GM12878 (cell line): ENCODE results near the gene BHLHA15. TPM values are rescaled to one million over a fixed set of nuclear protein-coding genes. Genes with fewer than 3 reads are reported as not detected.
A peak's percentile ranks its signal among the peaks of the same experiment; 100 is the strongest.

ENCODE experiments used
- ATAC-seq: fragments of 200-7000 bp; cut with Tn5 transposase; 3 replicates; pipeline ENCODE4 v1.9.1; 2020; ENCODE audit warnings: mild to moderate bottlenecking, moderate library complexity
- BruUV-seq: library from RNA; stranded (reverse); fragments of 400-500 nt; replicated peaks from 2 replicates; lab custom pipeline; 2021; lab: Mats Ljungman, UMichigan
- CTCF ChIA-PET: fragments of 300-600 bp; sonication (Branson Sonifier 250); formaldehyde crosslinking; extraction: SDS; loops from one replicate; lab custom pipeline; 2021; ENCODE audit warnings: inconsistent platforms; lab: Yijun Ruan, JAX
- POLR2A ChIA-PET: fragments of 350-600 bp; formaldehyde crosslinking; extraction: SDS; loops from one replicate; lab custom pipeline; 2021; ENCODE audit warnings: inconsistent platforms; lab: Charles Lee
- RAD21 ChIA-PET: fragments of 300-600 bp; sonication (Branson Sonifier 250); formaldehyde crosslinking; loops from one replicate; lab custom pipeline; 2023; ENCODE audit warnings: antibody characterized with exemption; ENCODE audit not compliant: unreplicated experiment; lab: Charles Lee
- SMC1A ChIA-PET: fragments of 300-600 bp; sonication (Branson Sonifier 250); formaldehyde crosslinking; loops from one replicate; lab custom pipeline; 2023; ENCODE audit not compliant: unreplicated experiment, uncharacterized antibody; lab: Charles Lee
- DNase-seq: peaks from one replicate; pipeline ENCODE4 v3.0.0-alpha.2; 2011; ENCODE audit warnings: low read depth, low spot score
- FAIRE-seq: peaks from 3 replicates; lab custom pipeline; 2011; peaks lifted over from hg19 to GRCh38; lab: Jason Lieb, UNC
- H2AFZ ChIP-seq: 2 replicates; pipeline ENCODE4 v1.6.0; 2011; ENCODE audit warnings: low read depth, low read length, control low read depth; ENCODE audit not compliant: control insufficient read depth
- H3K27ac ChIP-seq: 2 replicates; pipeline ENCODE4 v1.5.1; 2011; ENCODE audit warnings: control low read depth; ENCODE audit not compliant: control insufficient read depth, insufficient read depth
- H3K27me3 ChIP-seq, 2 experiments: replicated peaks in 1 of 2; 2 replicates each; pipeline versions ENCODE4 v1.6.0 to v1.6.1; 2011; ENCODE audit warnings: low read length in 1 of 2; ENCODE audit not compliant: control insufficient read depth in 2 of 2, insufficient read depth in 2 of 2
- H3K36me3 ChIP-seq, 2 experiments: 2 replicates each; pipeline ENCODE4 v1.5.1; 2011; ENCODE audit warnings: low read length in 1 of 2; ENCODE audit not compliant: control insufficient read depth in 2 of 2, insufficient read depth in 2 of 2
- H3K4me1 ChIP-seq: 2 replicates; pipeline ENCODE4 v1.6.1; 2011; ENCODE audit warnings: mild to moderate bottlenecking, low read length, moderate library complexity, mixed read lengths; ENCODE audit not compliant: control insufficient read depth, insufficient read depth
- H3K4me2 ChIP-seq: 2 replicates; pipeline ENCODE4 v1.6.0; 2011; ENCODE audit warnings: control low read depth; ENCODE audit not compliant: control insufficient read depth, insufficient read depth
- H3K4me3 ChIP-seq: fragments of 200-600 bp; sonication (generic); 2 replicates; pipeline ENCODE4 v1.5.1; 2016
- H3K79me2 ChIP-seq: 2 replicates; pipeline ENCODE4 v1.6.0; 2011; ENCODE audit warnings: low read length; ENCODE audit not compliant: control insufficient read depth, insufficient read depth
- H3K9ac ChIP-seq: 2 replicates; pipeline ENCODE4 v1.8.0; 2011; ENCODE audit warnings: low read length, control low read depth, mixed read lengths; ENCODE audit not compliant: control insufficient read depth, insufficient read depth
- H3K9me3 ChIP-seq: replicated peaks from 3 replicates; pipeline ENCODE4 v1.5.1; 2011; ENCODE audit warnings: mild to moderate bottlenecking, low read length; ENCODE audit not compliant: control insufficient read depth, insufficient read depth
- H4K20me1 ChIP-seq: 2 replicates; pipeline ENCODE4 v1.6.0; 2011; ENCODE audit not compliant: control insufficient read depth, insufficient read depth
- CBX5 ChIP-seq: sonication (generic); IDR thresholded peaks from 2 replicates; pipeline ENCODE4 v1.6.1; 2016; ENCODE audit warnings: low read depth, moderate library complexity, mild to moderate bottlenecking, inconsistent platforms
- CHD4 ChIP-seq: fragments of 200-600 bp; sonication (generic); IDR thresholded peaks from 2 replicates; pipeline ENCODE4 v1.6.1; 2016; ENCODE audit warnings: mild to moderate bottlenecking
- CUX1 ChIP-seq: IDR thresholded peaks from 2 replicates; pipeline ENCODE4 v1.6.1; 2012; ENCODE audit warnings: improper control_type of control experiment, low read depth, low read length; ENCODE audit not compliant: insufficient replicate concordance
- NRF1 ChIP-seq: conservative IDR thresholded peaks from 2 replicates; pipeline ENCODE4 v1.6.1; 2011; ENCODE audit warnings: mild to moderate bottlenecking, low read depth, low read length, improper control_type of control experiment
- RCOR1 ChIP-seq: conservative IDR thresholded peaks from 2 replicates; pipeline ENCODE4 v1.6.1; 2012; ENCODE audit warnings: low read depth, low read length, improper control_type of control experiment
- STAT1 ChIP-seq: fragments of 450-650 bp; conservative IDR thresholded peaks from 2 replicates; pipeline ENCODE4 v1.6.1; 2014; ENCODE audit warnings: antibody characterized with exemption, mild to moderate bottlenecking
- TCF3 ChIP-seq: IDR thresholded peaks from 2 replicates; pipeline ENCODE4 v1.6.1; 2012; ENCODE audit warnings: low read depth, mild to moderate bottlenecking, low read length, borderline replicate concordance; ENCODE audit not compliant: insufficient read depth
- WGBS: methylation state at CpG from one replicate; pipeline ENCODE4 v1.1.6; 2016; ENCODE audit warnings: low lambda C conversion rate; ENCODE audit not compliant: insufficient replicate concordance, insufficient coverage; ENCODE audit errors: missing lambda C conversion rate; 5-methylcytosine and 5-hydroxymethylcytosine counted together
- in situ Hi-C: fragments of 300-500 bp; cut with MboI; formaldehyde crosslinking; loops from 9 replicates; pipeline ENCODE4 v1.14.3; 2018; ENCODE audit warnings: mixed read lengths
- intact Hi-C: fragments of 100-400 bp; cut with micrococcal nuclease; formaldehyde crosslinking; loops from one replicate; pipeline ENCODE4 v1.14.2; 2022; ENCODE audit not compliant: unreplicated experiment
- polyA plus RNA-seq, 11 experiments: library from polyadenylated mRNA; depleted of rRNA in 4 of 11; unstranded in 6 of 11; stranded (reverse) in 5 of 11; fragments of >200 nt; fragmentation: Nextera tagmentation in 4 of 11; fragmentation: Illumina TruSeq in 1 of 11; extraction: Ambion mirVana in 4 of 11; extraction: Trizol in 1 of 11; gene quantifications; 1 replicate in 1 of 11; 2 replicates in 10 of 11; pipeline versions ENCODE4 v1.2.1 to v1.2.3, GENCODE V29; 2011 to 2016; ENCODE audit warnings: inconsistent platforms in 2 of 11, missing spikeins in 2 of 11, low read depth in 1 of 11
- total RNA-seq, 4 experiments: library from RNA; depleted of rRNA in 3 of 4; stranded (reverse); fragments of >200 nt in 3 of 4; fragmentation: Illumina TruSeq in 1 of 4; extraction: Trizol in 1 of 4; gene quantifications; 2 replicates each; pipeline versions ENCODE4 v1.2.1 to v1.2.3, GENCODE V29; 2013 to 2021

BHLHA15 gene
- total and polyA plus RNA-seq, 10 of the 15 experiments (the other 5 are each of a cell fraction or from before 2014, with no cell fraction given) = 0.54 to 4.2 (median 2.5) TPM; not detected in 4

GRCh38 chr7:98229991-98230745, 18.9 kb downstream of the BHLHA15 start:
- H3K4me3 ChIP-seq = no peak overlapping the region
- in situ Hi-C loops = no loop called here
- DNase-seq (no peak), FAIRE-seq (no peak), ATAC-seq (peak; percentile 25; the same call in 1 of the 3 replicates)
- 86% methylated on average over 17 of the region's 17 CpGs for WGBS
- H3K79me2 ChIP-seq = no peaks in the 10 kb centered on the region
- CTCF ChIA-PET = interaction anchor here (0.7 kb wide), 1 partner anchor 1769 kb away, joined by 3 read pairs; no protein-coding TSS in a partner anchor
- H3K27me3 ChIP-seq = no peaks in the 10 kb centered on the region
- no TSS peak for BruUV-seq
- no peaks in the 10 kb centered on the region for H3K36me3 ChIP-seq
- no peak overlapping the region for H3K27ac ChIP-seq
- RAD21 ChIA-PET = no interaction called here
- TF ChIP-seq STAT1 (no peak), CBX5 (no peak), CHD4 (no peak), RCOR1 (no peak), NRF1 (no peak), CUX1 (no peak), TCF3 (no peak)
- H3K4me2 ChIP-seq = no peak overlapping the region
- no peak overlapping the region for H2AFZ ChIP-seq
- H3K9me3 ChIP-seq = no peaks in the 10 kb centered on the region
- POLR2A ChIA-PET = no interaction called here
- H3K4me1 ChIP-seq = no peaks in the 10 kb centered on the region
- H4K20me1 ChIP-seq = no peaks in the 10 kb centered on the region
- H3K9ac ChIP-seq = no peak overlapping the region
- intact Hi-C loops = no loop called here
- SMC1A ChIA-PET = no interaction called here
